ENCODE measurements around the gene ZNF280C.

The ZNF280C gene

DNA sequence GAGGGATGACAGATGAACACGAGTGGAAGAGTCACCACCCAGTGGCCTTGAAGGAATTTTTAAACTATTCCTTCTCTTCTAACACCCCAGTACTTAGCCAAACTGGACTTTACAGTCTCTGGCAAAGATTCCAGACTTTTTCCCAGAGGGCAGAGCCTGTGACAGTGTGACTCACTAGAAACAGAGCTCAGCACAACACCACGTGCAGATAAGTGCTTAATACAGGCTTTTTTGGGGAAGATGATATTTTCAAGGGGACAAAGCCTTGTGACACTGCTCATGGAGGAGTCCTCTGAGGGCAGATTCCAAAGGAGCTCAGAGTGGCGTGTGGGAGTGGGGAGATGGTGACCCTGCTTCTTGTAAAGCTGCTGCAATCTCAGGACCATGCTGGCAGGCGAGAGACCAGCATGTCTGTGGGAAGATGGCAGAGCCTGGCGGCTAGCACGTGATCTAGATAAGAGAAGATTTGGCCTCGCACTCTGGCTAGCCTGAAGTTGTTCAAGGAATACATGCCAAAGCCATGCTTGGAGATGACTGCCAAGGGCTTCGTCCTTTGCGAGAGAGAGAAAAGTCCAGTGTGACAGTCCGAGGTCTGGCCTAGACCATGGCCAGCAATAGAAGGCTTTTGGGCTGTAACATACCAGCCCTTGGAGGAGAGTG, 94.5 kb downstream of the ZNF280C start:
- DNase-seq, result no peak

DNA sequence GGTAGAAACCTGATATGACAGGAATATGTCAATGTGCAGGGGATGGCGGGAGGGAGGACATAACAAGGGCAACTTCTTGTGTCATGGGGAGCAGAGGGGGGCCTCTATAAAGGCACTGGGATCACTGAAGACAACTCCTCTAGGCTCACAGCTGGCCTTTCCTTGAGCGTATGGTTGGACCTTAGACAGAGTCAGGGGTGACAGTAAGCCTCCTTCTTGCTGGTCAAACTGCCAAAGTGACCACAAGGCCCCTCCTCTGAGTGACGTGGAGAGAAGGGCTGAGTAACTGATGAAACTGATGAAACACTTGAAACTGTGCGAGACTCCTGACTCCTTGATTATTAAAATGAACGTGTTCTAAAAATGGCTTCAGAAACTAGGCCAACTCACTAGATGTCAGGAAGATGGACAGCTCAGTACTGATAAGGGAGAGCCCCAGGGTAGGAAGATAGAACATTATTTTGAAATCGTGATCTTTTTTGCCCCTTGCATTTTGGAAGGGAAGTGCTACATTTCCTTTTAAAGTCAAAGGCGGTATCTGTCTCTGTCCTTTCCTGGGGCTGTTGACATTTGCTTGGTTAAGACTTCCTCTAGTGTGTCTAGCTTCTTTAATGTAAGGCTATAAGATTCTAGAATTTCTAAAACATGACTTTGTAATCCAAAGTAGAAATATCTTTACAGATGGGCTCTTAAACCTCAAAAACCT, 95.4 kb downstream of the ZNF280C start:
- DNase-seq, result peak; percentile 67

DNA sequence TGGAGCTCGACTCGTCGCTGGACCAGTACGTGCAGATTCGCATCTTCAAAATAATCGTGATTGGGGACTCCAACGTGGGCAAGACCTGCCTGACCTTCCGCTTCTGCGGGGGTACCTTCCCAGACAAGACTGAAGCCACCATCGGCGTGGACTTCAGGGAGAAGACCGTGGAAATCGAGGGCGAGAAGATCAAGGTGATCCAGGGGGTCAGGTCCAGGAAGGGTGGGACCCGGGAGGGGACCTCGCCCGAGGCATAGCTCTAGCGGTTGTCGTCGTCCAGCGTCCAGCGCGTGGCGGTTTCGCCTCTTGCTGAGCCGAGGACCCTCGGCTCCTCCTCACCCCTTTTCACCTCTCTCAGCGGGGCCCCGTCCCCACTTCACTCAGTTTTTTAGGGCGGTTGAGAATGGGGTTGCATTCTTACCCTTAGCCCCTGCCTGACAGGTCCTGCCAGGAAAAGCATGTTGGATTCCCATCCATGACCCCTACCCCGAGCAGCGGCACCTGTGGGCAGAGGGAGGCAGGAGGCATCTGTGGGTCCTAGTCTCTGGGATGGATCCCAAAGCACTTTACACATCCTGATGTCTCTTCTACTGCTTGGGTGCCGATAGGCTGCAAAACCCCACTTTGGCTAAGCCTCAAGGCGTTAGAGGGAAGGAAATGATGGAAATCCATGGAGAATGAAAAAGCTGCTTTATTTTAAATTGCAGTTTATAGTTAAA, 96.4 kb downstream of the ZNF280C start:
- no peak for DNase-seq

DNA sequence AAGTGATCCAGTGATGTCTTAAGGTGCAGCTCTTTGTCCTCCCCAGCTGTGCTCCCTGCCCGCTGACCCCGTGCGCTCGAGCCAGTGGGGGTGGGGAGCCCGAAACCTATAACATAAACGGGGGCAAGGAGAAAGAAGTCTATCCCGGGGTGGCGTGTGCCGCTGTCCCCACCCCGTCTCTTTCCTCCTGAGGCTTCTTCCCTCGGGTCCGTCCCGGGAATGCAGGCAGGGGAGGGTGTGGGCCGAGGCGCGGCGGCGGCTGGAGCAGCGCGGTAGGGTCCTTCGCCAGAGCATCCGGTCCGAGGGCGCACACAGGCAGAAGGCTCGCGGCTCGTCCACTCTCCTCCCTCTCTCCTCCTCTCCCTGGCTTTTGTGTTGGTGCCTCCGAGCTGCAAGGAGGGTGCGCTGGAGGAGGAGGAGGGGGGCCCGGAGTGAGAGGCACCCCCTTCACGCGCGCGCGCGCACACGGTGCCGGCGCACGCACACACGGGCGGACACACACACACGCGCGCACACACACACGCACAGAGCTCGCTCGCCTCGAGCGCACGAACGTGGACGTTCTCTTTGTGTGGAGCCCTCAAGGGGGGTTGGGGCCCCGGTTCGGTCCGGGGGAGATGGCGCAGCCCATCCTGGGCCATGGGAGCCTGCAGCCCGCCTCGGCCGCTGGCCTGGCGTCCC, 97.1 kb downstream of the ZNF280C start, which contains the start of gene RAB33A:
Gene RAB33A, plus strand, starts transcription at position 517 of the 681 bp plus-strand sequence. Its CDS starts 101 bp downstream, at position 618.
- DNase-seq, result peak; percentile 54

DNA sequence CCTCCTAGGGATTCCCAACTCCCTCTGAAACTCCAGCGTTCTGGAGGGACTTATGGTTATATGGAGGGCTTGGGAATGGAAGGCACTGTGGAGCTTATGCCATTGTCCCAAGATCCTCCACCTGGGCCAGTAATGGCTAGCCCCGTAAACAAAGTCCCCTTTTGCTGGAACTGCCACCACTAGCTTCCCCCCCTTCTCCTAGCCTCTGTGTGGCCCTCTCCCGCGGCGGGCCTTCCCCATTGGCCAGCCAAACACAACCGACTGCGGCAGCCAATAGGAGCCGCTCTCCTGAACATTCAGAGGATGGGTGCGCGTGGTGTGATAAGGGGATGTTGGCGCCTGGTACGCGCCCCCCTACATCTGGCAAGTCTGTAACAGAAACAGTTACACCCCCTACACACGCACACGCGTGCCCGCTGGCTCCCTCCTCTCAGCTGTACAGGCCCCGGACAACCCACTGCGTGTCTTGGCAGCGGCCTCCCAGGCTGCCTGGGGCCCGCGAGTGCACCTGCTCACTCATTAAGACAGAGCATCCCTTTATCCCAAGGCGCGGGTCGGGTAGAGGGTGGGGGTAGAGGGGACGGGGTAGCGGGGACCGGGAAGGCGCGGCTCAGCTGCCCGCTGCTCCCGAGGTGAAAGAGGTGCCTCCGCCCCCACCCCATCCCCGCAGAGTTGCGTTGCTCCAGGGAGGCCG, 97.8 kb downstream of the ZNF280C start:
- DNase-seq, result peak; percentile 76

DNA sequence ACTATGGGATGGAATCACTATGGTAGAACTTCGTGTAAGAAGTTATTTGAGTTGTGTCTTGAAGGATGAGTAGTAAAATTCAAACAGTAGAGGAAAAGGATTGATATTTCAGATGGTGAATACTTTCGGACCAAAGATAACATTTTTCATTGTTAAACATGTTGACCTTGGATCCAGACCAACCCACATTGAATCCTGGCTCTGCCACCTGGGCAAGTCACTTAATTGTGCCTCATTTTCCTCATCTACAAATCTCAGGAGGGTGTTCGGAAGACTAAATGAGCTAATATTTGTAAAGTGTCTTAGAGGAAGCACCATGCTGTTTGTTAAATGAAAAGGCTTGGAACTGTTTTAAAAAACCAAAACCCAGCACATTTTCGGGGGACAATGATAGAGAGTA, 101.7 kb downstream of the ZNF280C start:
- no peak for DNase-seq

DNA sequence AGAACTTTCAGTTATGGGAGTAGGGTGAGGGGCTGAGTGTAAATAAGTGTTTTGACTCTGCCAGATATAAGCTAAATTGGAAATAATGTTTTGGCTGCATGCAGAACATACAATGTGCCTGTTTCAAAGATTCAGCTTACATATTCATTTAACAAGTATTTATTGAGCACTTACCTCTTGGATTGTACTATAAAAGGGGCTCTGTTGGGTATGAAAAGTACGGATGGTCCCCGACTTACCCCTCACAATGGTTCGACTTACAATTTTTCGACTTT, 102.3 kb downstream of the ZNF280C start:
- DNase-seq, result no peak

DNA sequence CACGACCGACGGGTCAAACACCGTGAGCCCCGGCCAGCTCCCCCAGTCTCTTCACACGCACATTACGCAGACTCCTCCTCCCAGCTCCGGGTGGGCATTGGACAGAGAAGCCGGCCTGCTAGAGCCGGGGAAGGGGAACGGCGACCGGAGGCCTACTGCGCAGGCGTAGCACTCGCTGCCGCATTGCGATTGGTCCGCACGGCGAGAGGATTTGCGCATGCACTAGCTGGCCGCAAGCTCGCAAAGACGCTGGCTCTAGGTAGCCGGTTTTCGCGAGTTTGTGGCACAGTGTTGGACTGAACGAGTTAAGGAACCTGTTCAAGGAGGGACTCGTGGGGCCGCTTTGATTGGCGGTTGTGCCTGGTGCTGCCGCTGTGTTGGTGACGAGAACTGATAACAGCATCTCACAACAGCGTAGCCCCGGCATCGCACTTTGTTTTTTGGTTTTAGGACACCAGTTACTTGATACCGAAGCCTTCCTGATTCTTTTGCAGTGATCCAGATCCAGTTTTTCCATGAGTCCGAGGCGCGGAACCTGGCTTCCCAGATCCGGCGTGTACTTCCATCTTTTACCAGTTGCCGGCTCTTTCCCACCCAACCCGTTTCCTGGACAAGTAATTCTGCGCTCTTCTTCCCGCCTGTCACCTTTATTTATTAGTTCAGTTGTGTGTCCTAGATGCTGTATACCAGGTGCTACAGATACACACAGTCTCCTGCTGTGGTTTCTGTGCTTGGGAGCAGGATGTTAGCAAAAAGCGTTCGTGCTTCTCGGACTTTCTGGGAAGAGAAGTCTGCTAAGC, 102.8 kb downstream of the ZNF280C start, which contains the start of gene AIFM1:
Gene AIFM1, minus strand, starts transcription at position 139 of the 800 bp plus-strand sequence. CDS start 185 bp downstream, outside the sequence.
- peak; percentile 90 for DNase-seq

DNA sequence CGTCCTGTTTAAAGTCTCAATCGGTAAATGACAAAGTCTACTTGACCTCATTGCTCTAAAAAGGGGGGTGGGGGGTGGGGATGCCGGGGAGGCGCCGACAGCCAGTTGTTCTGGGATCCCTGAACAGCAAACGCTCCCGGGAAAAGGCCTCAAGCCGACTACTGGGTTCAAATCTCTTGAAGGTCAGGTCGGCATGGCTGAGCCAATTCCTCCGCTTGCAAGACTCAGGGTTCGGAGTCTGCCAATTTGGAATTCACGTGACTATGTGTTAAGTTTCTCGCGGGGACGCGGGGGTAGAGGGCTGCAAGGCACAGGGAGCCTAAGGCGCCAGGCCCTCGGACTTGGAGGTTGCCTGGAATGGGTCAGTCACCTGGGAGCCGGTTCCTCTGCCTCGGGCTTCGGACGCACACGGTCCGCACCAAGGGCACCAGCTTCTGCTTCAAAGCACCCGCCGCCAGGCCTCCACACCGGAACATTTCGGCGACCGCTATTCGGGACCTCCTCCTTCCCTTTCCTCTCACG, 103.5 kb downstream of the ZNF280C start:
- no peak for DNase-seq

DNA sequence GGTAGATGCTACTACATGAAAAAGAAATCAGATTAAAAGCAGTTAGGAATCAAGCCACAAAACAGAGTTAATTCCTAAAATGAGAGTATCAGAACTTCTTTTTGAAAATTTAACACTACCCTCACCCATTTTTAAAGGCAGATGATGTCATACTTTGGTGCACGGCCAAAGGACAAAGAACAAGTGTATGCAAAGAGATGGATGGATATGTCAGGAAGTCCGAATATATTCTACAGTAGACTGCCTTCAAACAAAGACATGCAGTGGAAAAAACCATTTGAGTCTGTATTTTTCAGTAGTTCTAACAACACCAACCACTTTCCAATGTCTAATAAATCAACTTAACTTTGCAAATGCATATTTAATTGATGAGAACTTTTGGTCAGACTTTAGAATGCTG, 105.3 kb downstream of the ZNF280C start:
- DNase-seq, result no peak

DNA sequence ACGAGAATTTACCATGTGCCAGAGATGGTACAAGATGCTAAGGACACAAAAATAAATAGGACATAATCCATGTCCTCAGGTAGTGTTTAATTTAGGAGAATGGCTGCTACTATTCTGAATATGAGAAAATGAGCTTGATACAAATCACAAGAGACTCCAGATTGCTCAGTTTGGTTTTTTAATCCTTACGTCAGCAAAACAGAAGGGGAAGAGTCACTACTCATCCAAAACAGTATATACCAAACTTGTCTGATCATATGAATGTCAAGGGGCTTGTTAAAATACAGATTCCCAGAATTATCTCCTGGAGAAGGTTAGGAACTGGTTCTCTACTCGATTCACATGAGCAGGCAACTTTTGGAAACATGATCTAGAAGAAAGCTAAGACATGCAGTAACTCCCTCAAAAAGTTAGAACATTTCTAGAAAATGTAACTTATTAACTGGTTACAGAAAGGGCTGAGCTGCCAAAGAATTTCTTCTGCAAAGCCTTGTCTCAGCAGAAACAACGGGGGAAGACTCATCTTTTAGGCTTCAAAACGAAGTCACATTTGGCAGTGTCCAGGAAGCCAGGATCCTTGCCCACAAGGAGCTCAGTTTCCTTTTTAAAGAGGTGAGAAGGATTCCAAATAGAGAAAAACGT, 106.5 kb downstream of the ZNF280C start:
- DNase-seq, result no peak

DNA sequence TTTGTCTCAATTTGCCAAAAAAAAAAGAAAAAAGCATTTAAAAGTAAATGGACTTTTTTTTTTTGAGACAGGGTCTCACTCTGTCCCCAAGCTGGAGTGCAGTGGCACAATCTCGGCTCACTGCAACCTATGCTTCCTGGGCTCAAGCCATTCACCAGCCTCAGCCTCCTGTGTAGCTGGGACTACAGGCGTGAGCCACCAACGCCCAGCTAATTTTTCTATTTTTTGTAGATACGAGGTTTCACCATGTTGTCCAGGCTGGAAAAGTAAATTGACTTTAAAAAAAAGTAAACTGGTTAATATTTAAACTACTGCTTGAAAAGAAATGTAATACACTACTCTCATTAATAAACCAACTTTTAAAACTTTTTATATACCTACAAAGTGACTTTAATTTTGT, 108.9 kb downstream of the ZNF280C start:
- DNase-seq, result no peak

DNA sequence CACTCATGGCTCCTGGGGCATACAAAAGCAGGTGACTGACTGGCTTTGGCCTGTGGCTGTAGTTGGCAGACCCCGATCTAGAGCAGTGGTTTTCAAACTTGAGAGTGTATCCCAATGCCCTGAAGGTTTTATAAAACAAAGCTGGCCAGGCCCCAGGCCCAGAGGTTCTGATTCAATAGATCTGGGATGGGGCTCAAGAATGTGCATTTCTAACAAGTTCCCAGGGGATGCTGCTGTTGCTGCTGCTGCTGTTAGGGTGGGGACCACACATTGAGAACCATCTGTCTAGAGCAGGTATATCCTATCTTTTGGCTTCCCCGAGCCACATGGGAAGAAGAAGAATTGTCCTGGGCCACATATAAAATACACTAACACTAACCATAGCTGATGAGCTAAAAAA, 110.4 kb downstream of the ZNF280C start:
- DNase-seq, result no peak

DNA sequence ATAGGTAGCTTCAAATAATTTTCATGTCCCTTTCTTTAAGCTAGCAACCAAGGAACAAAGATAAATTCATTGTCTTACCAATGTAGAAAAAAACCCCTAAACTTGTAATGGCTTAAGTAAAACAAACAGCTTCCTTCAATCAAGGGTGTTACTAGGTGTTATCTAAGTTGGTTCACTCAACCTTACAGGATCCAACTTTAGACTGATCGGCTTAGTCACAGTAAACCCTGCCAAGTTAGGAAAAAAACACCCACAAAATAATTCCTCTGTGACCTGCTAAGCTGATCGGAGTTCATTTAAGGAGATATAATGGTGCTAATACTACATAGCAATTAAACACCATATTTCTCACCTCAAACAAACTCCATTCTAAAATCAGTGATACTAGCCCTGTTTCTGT, 113.1 kb downstream of the ZNF280C start:
- no peak for DNase-seq

Measured in activated CD8-positive, alpha-beta memory T cell treated with anti-CD3 and anti-CD28 coated beads, Interleukin-2, amount 50 U/mL, for 48 hours (primary cell).